CD14-positive monocyte (primary cell): ENCODE results near the gene CIZ1. TPM values are rescaled to one million over a fixed set of nuclear protein-coding genes. Genes with fewer than 3 reads are reported as not detected.

Source experiments
- DNase-seq, 3 donors: peaks; one replicate each; pipeline ENCODE4 v3.0.0-alpha.2; 2011 to 2022
- H2AFZ ChIP-seq: 2 replicates; pipeline ENCODE4 v1.6.0; 2012; ENCODE audit warnings: mild to moderate bottlenecking, low read depth, low read length, inconsistent platforms; ENCODE audit not compliant: insufficient read depth, poor library complexity, severe bottlenecking
- H3K27ac ChIP-seq, 2 donors: 1 replicate in 1 of 2; 2 replicates in 1 of 2; pipeline ENCODE4 v1.5.1; 2012 to 2013; ENCODE audit warnings: low read length in 2 of 2, control low read depth in 1 of 2, inconsistent platforms in 1 of 2, low read depth in 1 of 2, mild to moderate bottlenecking in 1 of 2
- H3K27me3 ChIP-seq, 2 donors: one replicate each; pipeline versions ENCODE4 v1.6.0 to v1.6.1; 2011 to 2013; ENCODE audit warnings: low read length in 2 of 2; ENCODE audit not compliant: control insufficient read depth in 2 of 2, insufficient read depth in 2 of 2
- H3K36me3 ChIP-seq, 2 donors: replicated peaks in 1 of 2; 1 replicate in 1 of 2; 2 replicates in 1 of 2; pipeline versions ENCODE4 v1.5.1 to v1.6.1; 2012 to 2013; ENCODE audit warnings: low read length in 2 of 2, control low read depth in 1 of 2, inconsistent platforms in 1 of 2, mild to moderate bottlenecking in 1 of 2; ENCODE audit not compliant: insufficient read depth in 2 of 2, control insufficient read depth in 1 of 2
- H3K4me1 ChIP-seq, 2 donors: 1 replicate in 1 of 2; 2 replicates in 1 of 2; pipeline versions ENCODE4 v1.5.1 to v1.6.1; 2012 to 2013; ENCODE audit warnings: low read length in 2 of 2, control low read depth in 1 of 2, inconsistent platforms in 1 of 2, mild to moderate bottlenecking in 1 of 2, moderate library complexity in 1 of 2; ENCODE audit not compliant: insufficient read depth in 2 of 2, control insufficient read depth in 1 of 2
- H3K4me2 ChIP-seq: replicated peaks from 2 replicates; pipeline ENCODE3; 2012; ENCODE audit warnings: low read length, moderate library complexity, mild to moderate bottlenecking; ENCODE audit not compliant: poor library complexity, severe bottlenecking; ENCODE audit errors: extremely low read depth
- H3K4me3 ChIP-seq, 3 experiments: fragments of 200-600 bp in 1 of 3; sonication (generic) in 1 of 3; replicated peaks in 1 of 3; 1 replicate in 2 of 3; 2 replicates in 1 of 3; pipeline ENCODE4 v1.5.1; 2011 to 2013; ENCODE audit warnings: low read length in 3 of 3, mild to moderate bottlenecking in 3 of 3, control low read depth in 2 of 3, low read depth in 2 of 3, inconsistent platforms in 1 of 3, moderate library complexity in 1 of 3
- H3K79me2 ChIP-seq: 2 replicates; pipeline ENCODE4 v1.6.0; 2012; ENCODE audit warnings: mild to moderate bottlenecking, control low read depth, inconsistent platforms, low read length, moderate library complexity; ENCODE audit not compliant: insufficient read depth
- H3K9ac ChIP-seq: 2 replicates; pipeline ENCODE4 v1.6.0; 2017; ENCODE audit warnings: low read length, mild to moderate bottlenecking; ENCODE audit not compliant: insufficient read depth, poor library complexity, severe bottlenecking
- H3K9me3 ChIP-seq, 2 donors: replicated peaks in 1 of 2; 1 replicate in 1 of 2; 2 replicates in 1 of 2; pipeline versions ENCODE4 v1.5.1 to v1.6.1; 2012 to 2013; ENCODE audit warnings: low read length in 2 of 2, control low read depth in 1 of 2; ENCODE audit not compliant: control insufficient read depth in 1 of 2, insufficient read depth in 1 of 2
- H4K20me1 ChIP-seq: 2 replicates; pipeline ENCODE4 v1.6.0; 2012; ENCODE audit warnings: mild to moderate bottlenecking, low read length, control low read depth, moderate library complexity; ENCODE audit not compliant: insufficient read depth
- H3K27ac Mint-ChIP-seq, 7 donors: one replicate each; pipeline ENCODE4 v1.8.0; 2020; ENCODE audit warnings: mild to moderate bottlenecking in 7 of 7, mixed read lengths in 7 of 7, moderate library complexity in 6 of 7, inconsistent platforms in 2 of 7
- H3K27me3 Mint-ChIP-seq, 3 donors: one replicate each; pipeline ENCODE4 v1.8.0; 2021 to 2022; ENCODE audit warnings: low read depth in 3 of 3, mild to moderate bottlenecking in 3 of 3, mixed read lengths in 3 of 3, moderate library complexity in 3 of 3, inconsistent platforms in 1 of 3
- H3K36me3 Mint-ChIP-seq, 2 donors: one replicate each; pipeline ENCODE4 v1.8.0; 2020; ENCODE audit warnings: mixed read lengths in 2 of 2, inconsistent platforms in 1 of 2, mild to moderate bottlenecking in 1 of 2
- H3K4me1 Mint-ChIP-seq: one replicate; pipeline ENCODE4 v1.8.0; 2020; ENCODE audit warnings: mild to moderate bottlenecking, mixed read lengths
- H3K4me3 Mint-ChIP-seq, 2 donors: one replicate each; pipeline ENCODE4 v1.8.0; 2020; ENCODE audit warnings: mild to moderate bottlenecking in 2 of 2, mixed read lengths in 2 of 2, moderate library complexity in 1 of 2
- H3K9me3 Mint-ChIP-seq, 7 donors: one replicate each; pipeline ENCODE4 v1.8.0; 2020 to 2022; ENCODE audit warnings: mixed read lengths in 7 of 7, mild to moderate bottlenecking in 6 of 7, moderate library complexity in 6 of 7, inconsistent platforms in 2 of 7
- WGBS: methylation state at CpG from one replicate; pipeline ENCODE4 v1.1.5; 2013; ENCODE audit warnings: missing lambda C conversion rate; ENCODE audit not compliant: insufficient coverage; 5-methylcytosine and 5-hydroxymethylcytosine counted together
- intact Hi-C, 2 donors: fragments of 100-400 bp; cut with micrococcal nuclease; formaldehyde crosslinking; loops; one replicate each; pipeline versions ENCODE4 v1.15.0 to v1.15.1; 2023
- polyA plus RNA-seq, 3 donors: library from polyadenylated mRNA; depleted of rRNA in 1 of 3; unstranded in 2 of 3; stranded (reverse) in 1 of 3; fragments of 300-500 nt in 2 of 3; fragments of >200 nt in 1 of 3; fragmentation: Illumina TruSeq in 2 of 3; gene quantifications; 1 replicate in 2 of 3; 2 replicates in 1 of 3; pipeline ENCODE4 v1.2.3, GENCODE V29; 2012 to 2021
- TF ChIP-seq, protein P1 (sequence below): fragments of 200-600 bp; IDR thresholded peaks from one replicate; pipeline ENCODE4 v1.8.0; 2022; ENCODE audit warnings: antibody characterized with exemption, mild to moderate bottlenecking

Gene CIZ1
- polyA plus RNA-seq, 3 donors: 3.4 to 53.7 (median 5.9) TPM

DNA sequence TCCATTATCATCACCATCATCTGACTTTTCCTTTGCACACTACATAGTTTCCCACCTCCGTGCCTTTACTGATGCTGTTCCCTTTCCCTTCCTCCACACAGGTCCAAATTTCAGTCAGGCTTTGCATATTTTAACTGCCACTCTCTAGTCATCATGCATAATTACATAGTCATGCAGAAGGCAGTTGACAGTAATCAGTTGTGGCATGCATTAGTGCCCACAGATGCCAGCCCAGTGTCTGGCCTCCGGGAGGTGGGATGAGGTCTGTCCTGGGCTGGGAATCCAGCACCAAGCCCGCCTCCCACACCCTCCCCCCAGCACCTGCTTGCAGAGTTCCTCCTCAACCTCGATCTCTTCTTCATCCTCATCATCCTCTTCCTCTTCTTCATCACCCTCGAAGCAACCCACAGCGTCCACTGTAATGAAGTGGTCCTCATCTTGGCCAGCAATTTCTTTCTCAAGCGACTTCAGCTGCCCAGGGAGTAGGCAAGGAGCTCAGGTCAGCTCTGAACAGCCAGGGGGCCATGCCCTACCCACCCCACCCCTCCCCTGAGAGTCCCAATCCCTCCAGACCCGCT, 22.6 kb downstream of the CIZ1 start:
- Histone ChIP-seq H3K9me3 (no peaks in the 10 kb centered on the region), H3K36me3 (peaks cover 59 to 60% of the 10 kb centered on the region in 2 donors), H3K27ac (no peak overlapping the region), H4K20me1 (no peaks in the 10 kb centered on the region), H3K4me3 (no peak overlapping the region), H3K79me2 (no peaks in the 10 kb centered on the region), H2AFZ (no peak overlapping the region), H3K4me2 (no peak overlapping the region), H3K4me1 (no peaks in the 10 kb centered on the region), H3K9ac (no peak overlapping the region), H3K27me3 (no peaks in the 10 kb centered on the region)
- Mint-ChIP-seq H3K27me3 (no peaks in the 10 kb centered on the region), H3K36me3 (peaks cover 57 to 82% of the 10 kb centered on the region in 2 donors), H3K27ac (no peak overlapping the region), H3K4me1 (no peaks in the 10 kb centered on the region), H3K9me3 (no peaks in the 10 kb centered on the region), H3K4me3 (no peak overlapping the region)
- WGBS: 92% methylated on average over 4 of the region's 8 CpGs
- no peak for DNase-seq
- intact Hi-C loops: no loop called here
- TF ChIP-seq, protein P1, sequence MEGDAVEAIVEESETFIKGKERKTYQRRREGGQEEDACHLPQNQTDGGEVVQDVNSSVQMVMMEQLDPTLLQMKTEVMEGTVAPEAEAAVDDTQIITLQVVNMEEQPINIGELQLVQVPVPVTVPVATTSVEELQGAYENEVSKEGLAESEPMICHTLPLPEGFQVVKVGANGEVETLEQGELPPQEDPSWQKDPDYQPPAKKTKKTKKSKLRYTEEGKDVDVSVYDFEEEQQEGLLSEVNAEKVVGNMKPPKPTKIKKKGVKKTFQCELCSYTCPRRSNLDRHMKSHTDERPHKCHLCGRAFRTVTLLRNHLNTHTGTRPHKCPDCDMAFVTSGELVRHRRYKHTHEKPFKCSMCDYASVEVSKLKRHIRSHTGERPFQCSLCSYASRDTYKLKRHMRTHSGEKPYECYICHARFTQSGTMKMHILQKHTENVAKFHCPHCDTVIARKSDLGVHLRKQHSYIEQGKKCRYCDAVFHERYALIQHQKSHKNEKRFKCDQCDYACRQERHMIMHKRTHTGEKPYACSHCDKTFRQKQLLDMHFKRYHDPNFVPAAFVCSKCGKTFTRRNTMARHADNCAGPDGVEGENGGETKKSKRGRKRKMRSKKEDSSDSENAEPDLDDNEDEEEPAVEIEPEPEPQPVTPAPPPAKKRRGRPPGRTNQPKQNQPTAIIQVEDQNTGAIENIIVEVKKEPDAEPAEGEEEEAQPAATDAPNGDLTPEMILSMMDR: no peak

DNA sequence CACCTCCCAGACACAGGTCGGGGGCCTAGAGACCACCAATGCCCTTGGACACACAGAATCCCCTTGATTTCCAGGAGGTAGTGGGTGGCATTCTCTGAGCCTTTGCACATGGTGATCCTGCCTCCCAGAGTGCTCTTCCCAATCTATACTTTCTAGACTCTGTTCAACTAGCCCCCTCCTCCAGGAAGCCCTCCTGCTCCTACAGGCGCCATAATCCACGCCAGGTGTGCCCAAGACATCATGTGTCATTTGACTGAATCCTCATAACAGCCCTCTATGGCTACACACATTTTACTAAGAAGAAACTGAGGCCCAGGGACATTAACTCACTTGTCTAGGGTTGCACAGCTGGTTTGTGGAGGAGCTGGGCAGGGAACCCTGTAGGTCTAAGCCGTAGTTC, 24.2 kb downstream of the CIZ1 start:
- peaks cover 64 to 74% of the 10 kb centered on the region in 2 donors for H3K36me3 ChIP-seq

More for the DNA sequence above, 24.2 kb downstream of the CIZ1 start:
- Mint-ChIP-seq H3K27me3 (peaks cover 0 to 5% (median 0%) of the 10 kb centered on the region in 3 donors), H3K4me3 (no peak overlapping the region), H3K9me3 (no peaks in the 10 kb centered on the region), H3K36me3 (peaks cover 59 to 84% of the 10 kb centered on the region in 2 donors), H3K4me1 (peaks cover 2% of the 10 kb centered on the region), H3K27ac (peak overlapping the region in 2 of 7 donors; percentile 38 to 74)
- Histone ChIP-seq H3K4me2 (no peak overlapping the region), H3K27me3 (no peaks in the 10 kb centered on the region), H3K4me3 (no peak overlapping the region), H3K4me1 (no peaks in the 10 kb centered on the region), H3K9ac (no peak overlapping the region), H3K79me2 (no peaks in the 10 kb centered on the region), H4K20me1 (no peaks in the 10 kb centered on the region), H3K27ac (no peak overlapping the region), H2AFZ (no peak overlapping the region), H3K9me3 (no peaks in the 10 kb centered on the region)
- TF ChIP-seq, protein P1: no peak
- intact Hi-C loops: no loop called here
- WGBS: 100% methylated on average over 2 of the region's 4 CpGs
- DNase-seq: no peak
